RCC 7860 (cell line): ENCODE measurements around the gene MBOAT2.
"Not testable (repeated sequence)": the region's sequence is repeated elsewhere in the genome, so short reads cannot be mapped to it uniquely, and the experiment has no call there.

Experiments used
- DNase-seq: peaks from one replicate; pipeline ENCODE4 v3.0.0-alpha.2; 2015; ENCODE audit warnings: low spot score
- FAIRE-seq: peaks from 2 replicates; lab custom pipeline; 2012; peaks lifted over from hg19 to GRCh38; lab: Jason Lieb, UNC

The MBOAT2 gene

DNA sequence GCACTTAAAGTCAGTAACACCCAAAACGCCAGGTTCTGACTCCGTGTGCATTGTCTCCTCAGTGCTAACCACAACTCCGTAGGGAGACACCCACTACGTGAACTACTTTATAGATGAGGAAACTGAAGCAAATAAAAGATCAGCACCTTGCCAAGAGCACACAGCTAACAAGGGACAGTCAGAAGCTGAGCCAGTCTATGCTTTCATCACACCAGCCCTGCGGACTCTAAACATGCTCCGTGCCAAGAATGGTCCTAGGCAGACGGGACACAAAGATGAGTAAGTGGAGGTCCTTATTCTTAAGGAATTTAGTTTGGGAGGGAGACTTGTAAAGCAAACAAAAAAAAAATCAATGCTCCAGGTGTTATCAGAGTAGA, 9.6 kb downstream of the MBOAT2 start:
- DNase-seq (no peak), FAIRE-seq (no peak)

DNA sequence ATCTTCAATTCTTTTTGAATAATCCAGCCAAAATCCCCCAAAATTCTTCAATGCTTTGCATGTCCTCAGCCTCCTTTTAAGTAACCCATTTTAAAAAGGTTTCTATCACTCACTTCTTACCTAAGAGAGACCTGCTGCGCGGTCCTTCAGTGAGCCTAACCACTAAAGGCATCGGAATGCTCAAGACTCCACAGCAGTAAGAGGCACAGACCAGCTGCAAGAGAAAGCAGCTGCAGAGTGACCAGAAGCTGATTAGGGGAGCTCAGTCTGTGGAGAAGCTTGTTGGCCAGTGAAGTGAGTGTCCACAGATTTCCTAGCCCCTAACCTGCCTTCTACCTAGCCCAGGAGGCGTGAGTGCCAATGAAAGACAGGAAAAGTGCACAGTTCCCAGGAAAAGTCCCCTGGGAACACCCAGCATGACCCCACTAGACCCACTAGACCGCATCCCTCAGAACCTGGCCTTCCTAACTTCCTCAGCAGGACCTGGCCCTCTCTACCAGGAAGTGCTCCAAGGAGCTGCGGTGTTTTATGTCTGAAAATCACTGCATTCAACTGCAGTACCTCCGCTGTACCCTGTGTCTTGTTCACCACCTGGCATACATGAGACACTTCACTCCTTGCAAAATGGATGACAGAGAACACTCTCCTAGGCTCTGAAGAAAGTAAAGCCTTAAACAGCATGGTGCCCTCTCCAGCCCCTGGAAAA, 10.1 kb downstream of the MBOAT2 start:
- DNase-seq (no peak), FAIRE-seq (no peak)

DNA sequence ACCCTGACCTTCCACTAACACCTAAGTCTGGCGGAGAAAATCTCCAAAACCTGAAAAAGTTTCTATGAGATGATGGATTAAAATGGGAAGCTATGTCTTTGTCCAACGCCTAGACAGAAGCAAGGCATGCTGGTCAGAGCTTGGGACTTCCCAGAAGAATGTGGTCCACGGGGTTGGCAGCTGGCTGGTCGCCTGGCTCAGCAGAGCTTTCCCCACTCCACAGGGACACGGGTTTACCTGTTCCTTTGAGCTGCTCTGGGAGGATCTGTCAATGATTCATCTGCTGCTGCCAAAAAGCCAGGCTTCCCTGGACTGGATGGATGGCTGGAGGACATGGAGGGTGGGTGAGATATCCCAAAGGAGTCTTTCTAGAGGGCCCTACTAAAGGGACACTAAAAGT, 10.8 kb downstream of the MBOAT2 start:
- no peak for FAIRE-seq
- DNase-seq = no peak

DNA sequence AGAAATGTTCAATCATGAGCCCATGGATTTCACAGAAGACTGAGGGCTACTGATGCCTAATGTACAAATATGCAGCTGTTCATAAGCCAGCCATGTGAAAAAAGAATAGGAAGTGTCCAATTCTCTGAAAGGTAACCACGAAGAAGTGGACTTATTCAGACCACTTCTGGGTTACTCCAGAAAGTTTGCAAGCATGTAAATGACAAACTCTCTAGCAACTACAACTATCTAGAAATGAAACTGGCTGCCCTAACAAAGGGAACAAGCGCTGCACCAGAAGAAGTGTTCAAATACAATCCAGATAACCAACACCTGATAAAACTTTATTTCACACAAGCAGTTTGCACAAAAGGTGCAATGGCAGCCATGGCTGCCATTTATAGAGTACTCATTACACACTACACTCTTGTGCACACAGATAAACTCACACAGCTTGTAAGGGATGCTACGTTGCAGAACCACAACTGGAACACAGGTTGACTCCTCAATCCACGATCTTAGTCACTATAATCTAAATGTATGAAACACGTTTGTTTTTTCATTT, 13.9 kb downstream of the MBOAT2 start:
- FAIRE-seq (no peak), DNase-seq (no peak)

DNA sequence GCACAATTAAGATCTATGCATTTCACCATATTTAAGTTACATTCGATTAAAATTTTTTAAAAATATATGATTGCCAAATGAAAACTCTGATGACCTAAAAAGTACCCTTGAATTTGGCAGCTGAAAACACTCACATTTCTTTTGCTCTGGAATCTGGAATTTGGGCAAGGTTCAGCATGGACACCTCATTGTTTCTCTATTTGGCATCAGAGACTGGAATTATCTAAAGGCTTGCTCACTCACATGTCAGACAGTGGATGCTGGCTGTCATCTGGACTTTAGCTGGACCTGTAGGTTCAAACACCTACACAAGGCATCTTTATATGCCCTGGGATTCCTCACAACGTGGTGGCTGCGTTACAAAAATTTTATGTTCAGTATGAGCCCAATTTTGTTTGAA, 16.1 kb downstream of the MBOAT2 start:
- DNase-seq (no peak), FAIRE-seq (no peak)

DNA sequence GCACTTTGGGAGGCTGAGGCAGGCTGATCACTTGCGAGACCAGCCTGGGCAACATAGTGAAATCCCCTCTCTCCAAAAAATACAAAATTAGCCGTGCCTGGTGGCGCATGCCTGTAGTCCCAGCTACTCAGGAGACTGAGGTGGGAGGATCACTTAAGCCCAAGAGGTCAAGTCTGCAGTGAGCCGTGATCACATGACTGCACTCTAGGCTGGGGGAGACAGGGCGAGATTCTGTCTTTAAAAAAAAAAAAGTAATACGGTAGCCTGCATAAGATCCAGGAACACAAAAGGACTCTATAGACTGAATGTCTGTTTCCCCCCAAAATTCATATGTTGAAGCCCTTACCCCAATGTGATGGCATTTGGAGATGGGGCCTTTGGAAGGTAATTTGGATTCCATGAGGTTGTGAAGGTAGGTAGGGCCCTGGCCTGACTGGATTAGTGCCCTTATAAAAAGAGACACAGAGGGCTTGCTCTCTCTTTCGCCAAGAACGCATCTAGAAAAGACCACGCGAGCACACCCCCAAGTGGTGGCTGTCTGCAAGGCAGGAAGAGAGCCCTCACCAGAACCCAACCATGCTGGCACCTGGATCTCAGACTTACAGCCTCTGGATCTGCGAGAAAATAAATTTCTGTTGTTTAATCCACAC, 17.0 kb downstream of the MBOAT2 start:
- no peak for FAIRE-seq
- DNase-seq = no peak

DNA sequence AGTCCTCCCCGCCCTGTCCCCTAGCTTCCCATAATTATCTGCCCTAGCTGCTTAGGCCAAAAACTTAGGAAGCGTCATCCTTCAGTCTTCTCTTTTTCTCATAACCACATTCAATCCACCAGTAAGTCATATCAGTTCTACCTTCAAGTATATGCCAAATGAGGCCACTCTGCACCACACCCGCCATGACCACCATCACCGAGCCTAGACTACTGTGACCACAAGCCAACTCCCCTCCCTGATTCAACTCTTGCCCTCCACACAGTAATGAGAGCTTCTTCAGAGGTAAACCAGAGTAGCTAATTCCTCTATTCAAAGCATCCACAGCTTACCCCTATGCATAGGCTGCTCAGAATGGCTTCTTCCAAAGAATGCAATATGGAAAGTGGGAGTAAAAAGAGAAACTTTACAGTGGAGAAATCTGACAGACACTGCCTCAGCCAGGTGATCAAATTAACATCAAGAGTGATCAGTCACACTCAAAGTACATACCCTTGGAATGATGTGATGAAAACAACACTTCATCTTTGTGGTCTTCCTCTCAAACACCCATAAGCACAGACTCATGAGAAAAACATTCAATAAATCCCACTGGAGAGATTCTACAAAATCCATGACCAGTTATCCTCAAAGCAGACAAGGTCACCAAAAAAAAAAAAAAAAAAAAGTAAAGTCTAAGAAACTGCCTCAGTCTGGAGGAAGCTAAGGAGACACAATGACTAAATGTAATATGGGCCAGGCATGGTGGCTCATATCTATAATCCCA, 17.7 kb downstream of the MBOAT2 start:
- FAIRE-seq (peak; percentile 82), DNase-seq (peak; percentile 88)

DNA sequence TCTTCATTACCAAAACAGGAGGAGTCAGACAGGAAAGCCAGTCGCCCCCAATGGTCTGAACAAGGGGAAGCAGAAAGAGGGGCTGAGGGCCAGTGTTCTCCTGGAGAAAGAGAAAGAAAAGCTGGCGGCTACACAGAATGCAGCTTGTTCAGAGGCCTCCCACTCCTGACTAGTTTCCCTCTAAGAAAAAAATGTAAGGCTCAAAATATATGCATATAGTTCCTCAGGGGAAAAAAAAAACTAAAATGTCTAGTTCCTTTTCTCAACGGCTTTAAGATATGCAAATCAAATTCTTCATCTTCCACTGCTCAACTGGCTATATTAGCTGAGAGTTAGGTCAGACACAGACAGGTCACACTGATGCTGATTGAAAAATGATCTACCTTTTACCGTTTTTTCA, 18.6 kb downstream of the MBOAT2 start:
- no peak for FAIRE-seq

DNA sequence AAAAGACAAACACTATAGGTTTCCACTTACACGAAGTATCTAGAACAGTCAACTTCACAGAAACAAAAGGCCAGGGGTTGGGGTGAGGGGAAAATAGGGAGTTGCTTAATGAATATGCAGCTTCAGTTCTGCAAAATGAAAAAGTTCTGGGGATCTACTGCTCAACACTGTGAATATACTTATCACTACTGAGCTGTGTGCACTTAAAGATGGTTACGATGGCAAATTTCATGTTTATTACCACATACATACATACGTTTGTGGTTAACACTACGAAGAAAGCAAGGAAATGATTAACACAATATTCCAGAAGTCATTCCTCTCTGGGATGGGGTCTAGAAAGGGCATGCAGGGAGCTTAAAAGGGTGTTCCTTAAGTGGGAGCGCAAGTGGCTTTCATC, 19.3 kb downstream of the MBOAT2 start:
- FAIRE-seq = no peak
- DNase-seq = peak; percentile 59

More for the DNA sequence above, 18.6 kb downstream of the MBOAT2 start:
- no peak for DNase-seq

DNA sequence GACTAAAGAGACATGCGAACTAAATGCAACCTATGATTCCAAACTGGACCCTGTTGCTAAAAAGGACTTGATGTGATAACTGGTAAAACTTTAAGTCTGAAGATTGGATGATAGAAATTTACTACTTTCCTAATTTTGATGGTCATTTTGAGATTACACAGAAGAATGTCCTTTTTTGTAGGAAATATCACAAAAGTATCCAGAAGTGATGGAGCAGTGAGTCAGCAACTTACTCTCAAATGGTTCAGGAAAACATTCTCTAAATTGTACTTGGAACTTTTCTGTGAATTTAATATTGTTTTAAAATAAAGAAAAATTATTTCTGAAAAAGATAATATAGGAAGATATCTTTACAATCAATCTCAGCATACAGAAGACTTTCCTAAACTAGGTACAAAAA, 19.9 kb downstream of the MBOAT2 start:
- FAIRE-seq (peak; percentile 80), DNase-seq (no peak)

DNA sequence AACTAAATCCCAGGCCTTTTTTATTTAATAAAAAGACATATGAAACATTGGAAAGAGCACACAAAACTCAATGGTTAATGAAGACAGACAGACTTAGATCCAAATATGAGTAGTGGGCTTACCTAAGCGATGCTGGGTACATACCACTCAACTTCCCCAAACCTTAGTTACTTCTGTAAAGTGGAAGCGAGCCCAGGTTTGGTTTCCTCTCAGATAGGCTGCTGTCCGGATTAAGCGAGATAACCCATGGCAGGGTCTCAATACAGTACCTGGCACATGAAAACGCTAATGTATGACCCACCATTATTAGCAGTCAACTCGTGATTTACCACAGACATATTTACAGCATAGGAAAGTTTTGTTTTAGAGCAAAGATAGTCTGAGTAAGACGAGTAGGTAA, 21.6 kb downstream of the MBOAT2 start:
- no peak for DNase-seq
- FAIRE-seq = no peak

DNA sequence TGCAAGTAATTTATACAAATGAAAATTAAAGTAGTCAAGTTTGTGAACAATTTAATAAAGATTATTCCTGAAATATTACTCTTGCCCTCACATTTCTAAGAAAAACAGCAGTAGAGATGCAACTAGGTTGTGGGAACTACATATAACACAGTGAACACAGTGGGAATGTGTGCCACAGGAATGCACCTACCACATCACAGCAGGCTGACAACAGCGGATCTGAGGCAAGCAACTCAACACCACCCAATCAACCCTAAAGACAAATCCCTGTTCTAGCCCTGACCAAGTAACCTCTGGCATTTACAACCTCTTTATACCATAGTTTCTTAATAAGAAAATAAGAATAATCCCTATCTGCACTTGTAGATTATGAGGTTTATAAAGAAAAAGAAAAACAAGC, 23.4 kb downstream of the MBOAT2 start:
- DNase-seq (no peak), FAIRE-seq (no peak)

DNA sequence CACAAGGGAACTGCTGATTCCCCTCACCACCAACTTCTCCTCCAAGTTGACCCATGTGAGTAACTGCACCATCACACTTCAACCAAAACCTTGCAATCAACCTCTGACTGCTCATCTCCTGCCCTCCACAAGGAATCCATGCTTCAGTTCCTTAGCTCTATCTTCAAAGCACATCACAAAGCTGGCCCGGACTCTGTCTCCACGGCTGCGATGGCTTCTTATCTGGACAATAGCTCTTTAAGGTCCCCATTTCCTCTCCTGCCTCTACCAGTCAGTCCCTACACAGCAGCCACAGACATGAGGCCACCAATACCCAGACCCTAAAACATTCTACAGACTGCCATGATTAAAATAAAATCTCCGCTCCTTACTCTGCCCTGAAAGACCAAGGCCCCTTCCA, 25.7 kb downstream of the MBOAT2 start:
- no peak for DNase-seq
- no peak for FAIRE-seq

DNA sequence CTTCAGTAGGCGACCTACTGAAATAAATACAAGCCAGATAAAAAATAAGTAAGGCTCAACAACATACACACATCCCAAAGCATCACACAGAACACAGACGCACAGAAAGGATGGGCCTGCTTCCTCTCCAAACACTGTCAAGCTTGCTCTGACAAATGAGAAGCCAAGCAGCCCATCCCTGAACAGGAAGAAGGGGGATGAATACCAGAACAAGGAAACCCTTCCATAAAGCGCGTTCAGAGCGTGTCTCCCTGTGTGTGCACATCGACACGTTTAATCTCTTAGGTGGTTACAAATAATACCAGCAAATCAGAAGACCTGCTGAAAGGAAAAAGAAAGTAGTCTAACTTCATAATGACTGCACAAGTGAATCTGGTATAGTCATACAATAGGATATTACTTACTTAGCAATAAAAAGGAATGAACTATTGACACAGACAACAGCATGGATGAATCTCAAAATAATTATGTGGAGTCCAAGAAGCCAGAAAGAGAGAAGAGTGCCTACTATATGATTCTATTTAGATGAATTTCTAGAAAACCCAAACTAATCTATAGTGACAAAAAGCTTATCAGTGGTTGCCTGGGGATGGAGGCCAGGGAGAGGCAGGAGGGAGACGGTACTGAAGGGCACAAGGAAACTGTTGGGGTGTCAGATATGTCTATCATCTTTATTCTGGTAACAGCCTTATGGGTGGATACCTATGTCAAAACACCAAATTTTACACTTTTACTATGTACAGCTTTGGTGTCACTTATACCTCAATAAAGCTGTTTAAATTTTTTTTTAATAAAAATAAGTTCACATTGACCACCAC, 26.8 kb downstream of the MBOAT2 start:
- FAIRE-seq = no peak
- no peak for DNase-seq

DNA sequence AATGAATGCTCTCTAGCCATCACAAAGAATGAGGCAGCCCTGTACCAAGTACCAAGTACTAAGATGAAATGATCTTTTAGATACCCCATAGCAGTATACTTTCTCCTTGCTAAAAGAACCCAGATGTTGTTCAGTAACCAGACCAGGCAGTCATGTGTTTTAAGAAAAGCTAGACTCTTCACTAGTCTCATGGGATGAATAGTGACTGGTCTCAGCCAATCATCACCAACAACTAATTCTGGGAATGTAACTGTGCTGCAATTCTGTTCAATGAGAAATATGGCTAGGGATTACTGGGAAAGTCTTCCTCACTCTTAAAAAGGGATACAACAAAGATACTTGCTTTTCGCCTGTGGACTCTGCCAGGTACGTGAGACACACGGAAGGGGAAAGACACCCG, 29.5 kb downstream of the MBOAT2 start:
- DNase-seq = no peak
- no peak for FAIRE-seq

DNA sequence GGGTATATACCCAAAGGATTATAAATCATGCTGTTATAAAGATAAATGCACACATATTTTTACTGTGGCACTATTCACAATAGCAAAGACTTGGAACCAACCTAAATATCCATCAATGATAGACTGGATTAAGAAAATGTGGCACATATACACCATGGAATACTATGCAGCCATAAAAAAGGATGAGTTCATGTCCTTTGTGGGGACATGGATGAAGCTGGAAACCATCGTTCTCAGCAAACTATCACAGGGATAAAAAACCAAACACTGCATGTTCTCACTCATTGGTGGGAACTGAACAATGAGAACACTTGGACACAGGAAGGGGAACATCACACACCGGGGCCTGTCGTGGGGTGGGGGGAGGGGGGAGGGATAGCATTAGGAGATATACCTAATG, 30.5 kb downstream of the MBOAT2 start:
- FAIRE-seq = not testable (repeated sequence)

DNA sequence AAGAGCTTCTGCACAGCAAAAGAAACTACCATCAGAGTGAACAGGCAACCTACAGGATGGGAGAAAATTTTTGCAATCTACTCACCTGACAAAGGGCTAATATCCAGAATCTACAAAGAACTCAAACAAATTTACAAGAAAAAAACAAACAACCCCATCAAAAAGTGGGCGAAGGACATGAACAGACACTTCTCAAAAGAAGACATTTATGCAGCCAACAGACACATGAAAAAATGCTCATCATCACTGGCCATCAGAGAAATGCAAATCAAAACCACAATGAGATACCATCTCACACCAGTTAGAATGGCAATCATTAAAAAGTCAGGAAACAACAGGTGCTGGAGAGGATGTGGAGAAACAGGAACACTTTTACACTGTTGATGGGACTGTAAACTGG, 30.9 kb downstream of the MBOAT2 start:
- not testable (repeated sequence) for FAIRE-seq, DNase-seq

More for the DNA sequence above, 30.5 kb downstream of the MBOAT2 start:
- DNase-seq = not testable (repeated sequence)

DNA sequence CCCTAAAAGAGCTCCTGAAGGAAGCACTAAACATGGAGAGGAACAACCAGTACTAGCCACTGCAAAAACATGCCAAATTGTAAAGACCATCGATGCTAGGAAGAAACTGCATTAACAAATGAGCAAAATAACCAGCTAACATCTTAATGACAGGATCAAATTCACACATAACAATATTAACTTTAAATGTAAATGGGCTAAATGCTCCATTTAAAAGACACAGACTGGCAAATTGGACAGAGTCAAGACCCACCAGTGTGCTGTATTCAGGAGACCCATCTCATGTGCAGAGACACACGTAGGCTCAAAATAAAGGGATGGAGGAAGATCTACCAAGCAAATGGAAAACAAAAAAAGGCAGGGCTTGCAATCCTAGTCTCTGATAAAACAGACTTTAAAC, 34.1 kb downstream of the MBOAT2 start:
- not testable (repeated sequence) for FAIRE-seq

DNA sequence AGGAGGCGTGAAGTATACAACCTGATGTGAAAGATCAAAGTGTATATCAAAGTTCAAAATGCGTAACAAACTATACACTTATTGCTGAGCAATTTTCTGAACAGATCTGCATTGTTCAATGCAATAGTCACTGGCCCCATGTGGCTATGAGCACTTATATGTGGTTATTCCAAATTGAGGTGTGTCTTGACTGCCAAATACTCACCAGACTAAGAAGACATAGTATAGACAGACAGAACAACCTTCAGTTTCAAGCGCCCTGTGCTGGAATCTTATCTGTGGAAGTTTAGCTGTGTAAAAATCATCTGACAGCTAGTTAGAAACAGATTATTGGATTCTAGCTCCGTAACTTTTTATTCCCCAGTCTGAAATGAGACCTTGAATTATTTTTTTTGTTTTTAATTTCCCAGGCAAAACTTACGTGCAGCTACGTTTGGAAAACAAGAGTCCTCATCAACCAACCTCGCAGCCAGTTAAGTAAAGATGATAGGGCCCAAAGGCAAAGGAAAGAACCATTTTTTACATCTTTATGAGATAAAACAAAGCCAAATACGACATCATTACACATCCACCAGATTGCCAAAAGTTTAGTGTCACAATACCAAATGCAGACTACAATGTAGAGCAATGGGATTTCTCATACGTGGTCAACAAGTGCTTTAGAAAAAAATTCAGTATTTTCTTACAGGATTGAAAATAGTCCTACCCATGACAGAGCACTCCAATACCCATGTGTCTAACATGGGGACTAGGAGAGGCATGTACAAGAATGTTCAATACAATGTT, 37.2 kb downstream of the MBOAT2 start:
- FAIRE-seq (no peak), DNase-seq (no peak)

More for the DNA sequence above, 34.1 kb downstream of the MBOAT2 start:
- not testable (repeated sequence) for DNase-seq
